A549 (cell line): ENCODE results near the gene ENO1. TPM values are rescaled to one million over a fixed set of nuclear protein-coding genes. Genes with fewer than 3 reads are reported as not detected.

Experiments used
- ATAC-seq, 2 experiments: fragments of 200-7000 bp in 1 of 2; fragments of >200 bp in 1 of 2; cut with Nextera tagmentation in 1 of 2; cut with Tn5 transposase in 1 of 2; 3 replicates each; pipeline versions ENCODE4 v1.8.0 to v1.9.1; 2018 to 2020; ENCODE audit warnings: mild to moderate bottlenecking in 1 of 2, moderate library complexity in 1 of 2
- CTCF ChIA-PET: fragments of 300-600 bp; sonication (Branson Sonifier 250); formaldehyde crosslinking; extraction: SDS; loops from one replicate; lab custom pipeline; 2021; ENCODE audit warnings: antibody characterized with exemption, inconsistent platforms; lab: Yijun Ruan, JAX
- POLR2A ChIA-PET: fragments of 350-600 bp; formaldehyde crosslinking; extraction: SDS; loops from one replicate; lab custom pipeline; 2021; ENCODE audit warnings: antibody characterized with exemption, inconsistent platforms; lab: Yijun Ruan, JAX
- DNase-seq, 2 experiments: peaks; one replicate each; pipeline versions ENCODE4 v3.0.0 to v3.0.0-alpha.2; 2011 to 2016; ENCODE audit warnings: low read depth in 1 of 2, low spot score in 1 of 2
- FAIRE-seq: peaks from 2 replicates; lab custom pipeline; 2011; peaks lifted over from hg19 to GRCh38; lab: Jason Lieb, UNC
- H3K27ac ChIP-seq, 2 experiments: fragments of >200 bp; sonication (Bioruptor Twin); formaldehyde crosslinking; 3 replicates each; pipeline ENCODE4 v1.5.1; 2016 to 2017
- H3K4me1 ChIP-seq: fragments of >200 bp; sonication (Bioruptor Twin); formaldehyde crosslinking; 3 replicates; pipeline ENCODE4 v1.6.1; 2016
- H3K4me2 ChIP-seq: fragments of >200 bp; sonication (Bioruptor Twin); formaldehyde crosslinking; 3 replicates; pipeline ENCODE4 v1.6.1; 2016
- H3K4me3 ChIP-seq: fragments of >200 bp; sonication (Bioruptor Twin); formaldehyde crosslinking; 3 replicates; pipeline ENCODE4 v1.5.1; 2016
- H3K9me3 ChIP-seq: fragments of >200 bp; sonication (Bioruptor Twin); formaldehyde crosslinking; 3 replicates; pipeline ENCODE4 v1.6.1; 2016
- CEBPB ChIP-seq, 2 experiments: fragments of >200 bp in 1 of 2; sonication (Bioruptor Twin) in 1 of 2; formaldehyde crosslinking in 1 of 2; IDR thresholded peaks; 2 replicates each; pipeline ENCODE4 v1.6.1; 2012 to 2016
- ESRRA ChIP-seq: fragments of 150-350 bp; IDR thresholded peaks from 2 replicates; pipeline ENCODE4 v1.6.1; 2014; ENCODE audit warnings: mild to moderate bottlenecking, low read length, borderline replicate concordance
- HOXB5 ChIP-seq: fragments of 250-450 bp; sonication (Bioruptor Pico); IDR thresholded peaks from 2 replicates; pipeline ENCODE4 v1.5.0; 2020; ENCODE audit warnings: mild to moderate bottlenecking, moderate library complexity
- JUN ChIP-seq, 2 experiments: fragments of >200 bp; sonication (Bioruptor Twin); formaldehyde crosslinking; IDR thresholded peaks; 2 replicates in 1 of 2; 3 replicates in 1 of 2; pipeline ENCODE4 v1.6.1; 2016 to 2017
- JUNB ChIP-seq: fragments of >200 bp; sonication (Bioruptor Twin); formaldehyde crosslinking; IDR thresholded peaks from 2 replicates; pipeline ENCODE4 v1.6.1; 2016
- POLR2AphosphoS2 ChIP-seq: conservative IDR thresholded peaks from 2 replicates; pipeline ENCODE4 v1.6.1; 2012; ENCODE audit warnings: low read length, improper control_type of control experiment, inconsistent platforms
- RAD21 ChIP-seq, 2 experiments: fragments of >200 bp in 1 of 2; sonication (Bioruptor Twin) in 1 of 2; formaldehyde crosslinking in 1 of 2; IDR thresholded peaks in 1 of 2; conservative IDR thresholded peaks in 1 of 2; 2 replicates in 1 of 2; 3 replicates in 1 of 2; pipeline ENCODE4 v1.6.1; 2012 to 2018; ENCODE audit warnings: inconsistent platforms in 1 of 2
- RARB ChIP-seq: fragments of 250-450 bp; sonication (Bioruptor Pico); IDR thresholded peaks from 2 replicates; pipeline ENCODE4 v1.8.0; 2021; ENCODE audit warnings: mild to moderate bottlenecking, moderate library complexity
- RNF2 ChIP-seq: fragments of 200-600 bp; sonication (generic); IDR thresholded peaks from 2 replicates; pipeline ENCODE4 v1.6.1; 2016; ENCODE audit warnings: low read depth, mild to moderate bottlenecking, antibody characterized with exemption, moderate library complexity, borderline replicate concordance
- SMC3 ChIP-seq: fragments of >200 bp; sonication (Bioruptor Twin); formaldehyde crosslinking; IDR thresholded peaks from 3 replicates; pipeline ENCODE4 v1.6.1; 2018; ENCODE audit warnings: inconsistent platforms
- ZFP36 ChIP-seq: fragments of 450-650 bp; IDR thresholded peaks from 2 replicates; pipeline ENCODE4 v1.6.1; 2014; ENCODE audit warnings: borderline replicate concordance; ENCODE audit not compliant: partially characterized antibody
- ZSCAN20 ChIP-seq: fragments of 250-450 bp; sonication (Bioruptor Pico); IDR thresholded peaks from 2 replicates; pipeline ENCODE4 v1.8.0; 2022; ENCODE audit warnings: mild to moderate bottlenecking, moderate library complexity
- WGBS: methylation state at CpG from one replicate; pipeline ENCODE4 v1.1.6; 2017; ENCODE audit errors: missing lambda C conversion rate; 5-methylcytosine and 5-hydroxymethylcytosine counted together
- polyA plus RNA-seq, 4 experiments: library from polyadenylated mRNA; depleted of rRNA in 3 of 4; stranded (reverse); fragments of >200 nt; fragmentation: RNase III in 1 of 4; extraction: RNeasy Plus Mini Kit Qiagen cat#74134 plus additional on column Dnase treatment in 1 of 4; gene quantifications; 2 replicates in 3 of 4; 3 replicates in 1 of 4; pipeline ENCODE4 v1.2.3, GENCODE V29; 2011 to 2017
- TF ChIP-seq, protein P1 (sequence below): fragments of >200 bp; sonication (Bioruptor Twin); formaldehyde crosslinking; IDR thresholded peaks from 3 replicates; pipeline ENCODE4 v1.5.1; 2016
- TF ChIP-seq, protein P2 (sequence below): IDR thresholded peaks from 2 replicates; pipeline ENCODE4 v1.6.1; 2012
- TF ChIP-seq, protein P3 (sequence below): fragments of >200 bp; sonication (Bioruptor Twin); formaldehyde crosslinking; IDR thresholded peaks from 3 replicates; pipeline ENCODE4 v1.6.1; 2016
- TF ChIP-seq, protein P4 (sequence below): fragments of 150-350 bp; IDR thresholded peaks from 2 replicates; pipeline ENCODE4 v1.6.1; 2014; ENCODE audit warnings: low read depth, mild to moderate bottlenecking, low read length
- TF ChIP-seq, protein P5 (sequence below): fragments of 250-450 bp; sonication (Bioruptor Pico); IDR thresholded peaks from 2 replicates; pipeline ENCODE4 v1.5.0; 2020; ENCODE audit warnings: low read depth, mild to moderate bottlenecking, moderate library complexity
- TF ChIP-seq, protein P6 (sequence below): fragments of 200-600 bp; sonication (generic); IDR thresholded peaks from 2 replicates; pipeline ENCODE4 v1.6.1; 2016; ENCODE audit warnings: antibody characterized with exemption, mild to moderate bottlenecking, moderate library complexity
- TF ChIP-seq, protein P7 (sequence below): fragments of 250-450 bp; sonication (Bioruptor Pico); IDR thresholded peaks from 2 replicates; pipeline ENCODE4 v1.5.0; 2021; ENCODE audit warnings: mild to moderate bottlenecking, moderate library complexity, borderline replicate concordance

The ENO1 gene
- polyA plus RNA-seq, 2 of the 4 experiments (the other 2 are of a cell fraction): 1,899 to 2,981 TPM

DNA sequence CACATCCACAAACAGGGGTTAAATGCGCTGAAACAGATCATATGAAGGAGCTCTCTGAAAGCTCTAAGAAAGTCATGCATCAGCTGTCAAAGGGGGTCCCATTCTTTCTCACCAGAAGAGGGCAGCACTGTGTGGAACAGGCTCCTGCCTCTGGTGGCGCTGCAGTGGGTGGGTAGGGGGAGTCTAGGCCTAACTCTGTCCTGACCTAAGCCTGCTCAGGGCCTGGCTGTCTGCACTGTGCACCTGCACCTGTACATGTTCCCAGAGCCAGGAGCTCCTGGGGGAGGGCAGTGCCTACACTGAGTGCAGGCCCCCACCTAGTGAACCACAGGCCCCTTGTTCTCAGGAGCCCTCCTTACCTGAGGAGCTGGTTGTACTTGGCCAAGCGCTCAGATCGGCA, 16.0 kb downstream of the ENO1 start:
- Histone ChIP-seq H3K4me1 (peaks cover 73% of the 10 kb centered on the region), H3K4me3 (no peak overlapping the region), H3K9me3 (no peaks in the 10 kb centered on the region), H3K4me2 (no peak overlapping the region), H3K27ac (no peak overlapping the region)
- FAIRE-seq: no peak
- peak in 1 of 2 experiments; percentile 50 for DNase-seq
- ChIA-PET POLR2A (interaction anchor here (0.8 kb wide), 1 partner anchor 11 kb away, joined by 5 read pairs; no protein-coding TSS in a partner anchor), CTCF (interaction anchor here (0.6 to 8.6 kb wide), 15 partner anchors 8 to 191 kb away, joined by 3 to 87 read pairs (median 6); no protein-coding TSS in a partner anchor)
- TF ChIP-seq HOXB5 (no peak), SMC3 (peak; percentile 19; the same call in 1 of the 3 replicates), RARB (CRISPR knock-in tag) (no peak), JUN (IDR thresholded peaks at IDR 0.05) (peak; percentile 3 to 23; a peak in 1 of 5 replicates), RAD21 (conservative IDR thresholded peaks at IDR 0.05 in 1 of 2, IDR thresholded peaks at IDR 0.05 in 1 of 2) (peak in 1 of 2 experiments; percentile 17; a peak in 2 of 5 replicates), JUNB (no peak)
- TF ChIP-seq, protein P1, sequence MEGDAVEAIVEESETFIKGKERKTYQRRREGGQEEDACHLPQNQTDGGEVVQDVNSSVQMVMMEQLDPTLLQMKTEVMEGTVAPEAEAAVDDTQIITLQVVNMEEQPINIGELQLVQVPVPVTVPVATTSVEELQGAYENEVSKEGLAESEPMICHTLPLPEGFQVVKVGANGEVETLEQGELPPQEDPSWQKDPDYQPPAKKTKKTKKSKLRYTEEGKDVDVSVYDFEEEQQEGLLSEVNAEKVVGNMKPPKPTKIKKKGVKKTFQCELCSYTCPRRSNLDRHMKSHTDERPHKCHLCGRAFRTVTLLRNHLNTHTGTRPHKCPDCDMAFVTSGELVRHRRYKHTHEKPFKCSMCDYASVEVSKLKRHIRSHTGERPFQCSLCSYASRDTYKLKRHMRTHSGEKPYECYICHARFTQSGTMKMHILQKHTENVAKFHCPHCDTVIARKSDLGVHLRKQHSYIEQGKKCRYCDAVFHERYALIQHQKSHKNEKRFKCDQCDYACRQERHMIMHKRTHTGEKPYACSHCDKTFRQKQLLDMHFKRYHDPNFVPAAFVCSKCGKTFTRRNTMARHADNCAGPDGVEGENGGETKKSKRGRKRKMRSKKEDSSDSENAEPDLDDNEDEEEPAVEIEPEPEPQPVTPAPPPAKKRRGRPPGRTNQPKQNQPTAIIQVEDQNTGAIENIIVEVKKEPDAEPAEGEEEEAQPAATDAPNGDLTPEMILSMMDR: peak; percentile 48
- 91% methylated on average over 4 of the region's 4 CpGs for WGBS
- ATAC-seq: peak; percentile 37 to 47; a peak in 5 of 6 replicates

DNA sequence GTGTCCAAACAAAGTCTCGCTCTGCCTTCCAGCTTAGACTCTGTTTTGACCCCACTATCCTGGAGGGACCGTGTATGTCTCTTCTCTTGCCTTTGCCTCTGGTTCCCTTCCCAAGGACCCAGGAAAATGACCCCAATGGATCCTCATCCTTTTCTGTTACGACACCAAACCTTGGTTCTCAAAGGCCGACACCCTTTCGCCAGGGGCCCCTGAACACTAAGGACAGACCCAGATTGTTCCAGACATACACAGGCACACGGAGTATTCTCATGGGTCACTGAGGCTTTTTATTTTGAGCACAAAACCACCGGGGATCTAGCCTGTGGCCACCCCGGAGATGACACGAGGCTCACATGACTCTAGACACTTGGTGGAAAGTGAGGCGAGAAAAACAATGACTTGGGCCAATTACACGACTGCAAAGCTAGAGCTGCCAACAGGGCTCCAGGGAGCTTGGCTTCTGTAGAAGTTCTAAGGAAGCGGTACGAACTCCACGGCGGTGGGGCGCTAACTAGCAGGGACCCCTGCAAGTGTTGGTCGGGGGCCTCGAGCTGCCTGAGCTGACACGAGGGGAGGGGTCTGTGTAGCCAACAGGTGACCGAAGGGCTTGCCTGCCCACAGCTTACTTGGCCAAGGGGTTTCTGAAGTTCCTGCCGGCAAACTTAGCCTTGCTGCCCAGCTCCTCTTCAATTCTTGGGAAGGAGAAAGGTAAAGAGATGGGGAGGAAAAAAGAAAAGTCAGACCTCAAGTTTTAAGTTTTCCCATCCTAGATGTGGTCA, 17.6 kb downstream of the ENO1 start:
- Histone ChIP-seq H3K4me1 (peaks cover 57% of the 10 kb centered on the region), H3K4me2 (no peak overlapping the region), H3K27ac (0 out of 6 replicates have a peak overlapping the region, but pooled peaks of 1 of the 2 experiments have one; percentile 17), H3K4me3 (no peak overlapping the region)
- CTCF ChIA-PET: interaction anchor here (0.6 to 8.6 kb wide), 9 partner anchors 10 to 239 kb away, joined by 3 to 87 read pairs (median 6); no protein-coding TSS in a partner anchor
- 90% methylated on average over 21 of the region's 21 CpGs for WGBS
- FAIRE-seq: no peak
- TF ChIP-seq JUNB (no peak), ESRRA (no peak), RARB (CRISPR knock-in tag) (no peak), RNF2 (no peak), CEBPB (IDR thresholded peaks at IDR 0.05) (no peak), POLR2AphosphoS2 (no peak), ZFP36 (no peak), ZSCAN20 (no peak)
- TF ChIP-seq, protein P2, sequence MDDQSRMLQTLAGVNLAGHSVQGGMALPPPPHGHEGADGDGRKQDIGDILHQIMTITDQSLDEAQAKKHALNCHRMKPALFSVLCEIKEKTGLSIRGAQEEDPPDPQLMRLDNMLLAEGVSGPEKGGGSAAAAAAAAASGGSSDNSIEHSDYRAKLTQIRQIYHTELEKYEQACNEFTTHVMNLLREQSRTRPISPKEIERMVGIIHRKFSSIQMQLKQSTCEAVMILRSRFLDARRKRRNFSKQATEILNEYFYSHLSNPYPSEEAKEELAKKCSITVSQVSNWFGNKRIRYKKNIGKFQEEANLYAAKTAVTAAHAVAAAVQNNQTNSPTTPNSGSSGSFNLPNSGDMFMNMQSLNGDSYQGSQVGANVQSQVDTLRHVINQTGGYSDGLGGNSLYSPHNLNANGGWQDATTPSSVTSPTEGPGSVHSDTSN: no peak
- TF ChIP-seq, protein P3, sequence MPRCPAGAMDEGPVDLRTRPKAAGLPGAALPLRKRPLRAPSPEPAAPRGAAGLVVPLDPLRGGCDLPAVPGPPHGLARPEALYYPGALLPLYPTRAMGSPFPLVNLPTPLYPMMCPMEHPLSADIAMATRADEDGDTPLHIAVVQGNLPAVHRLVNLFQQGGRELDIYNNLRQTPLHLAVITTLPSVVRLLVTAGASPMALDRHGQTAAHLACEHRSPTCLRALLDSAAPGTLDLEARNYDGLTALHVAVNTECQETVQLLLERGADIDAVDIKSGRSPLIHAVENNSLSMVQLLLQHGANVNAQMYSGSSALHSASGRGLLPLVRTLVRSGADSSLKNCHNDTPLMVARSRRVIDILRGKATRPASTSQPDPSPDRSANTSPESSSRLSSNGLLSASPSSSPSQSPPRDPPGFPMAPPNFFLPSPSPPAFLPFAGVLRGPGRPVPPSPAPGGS: no peak
- TF ChIP-seq, protein P4, sequence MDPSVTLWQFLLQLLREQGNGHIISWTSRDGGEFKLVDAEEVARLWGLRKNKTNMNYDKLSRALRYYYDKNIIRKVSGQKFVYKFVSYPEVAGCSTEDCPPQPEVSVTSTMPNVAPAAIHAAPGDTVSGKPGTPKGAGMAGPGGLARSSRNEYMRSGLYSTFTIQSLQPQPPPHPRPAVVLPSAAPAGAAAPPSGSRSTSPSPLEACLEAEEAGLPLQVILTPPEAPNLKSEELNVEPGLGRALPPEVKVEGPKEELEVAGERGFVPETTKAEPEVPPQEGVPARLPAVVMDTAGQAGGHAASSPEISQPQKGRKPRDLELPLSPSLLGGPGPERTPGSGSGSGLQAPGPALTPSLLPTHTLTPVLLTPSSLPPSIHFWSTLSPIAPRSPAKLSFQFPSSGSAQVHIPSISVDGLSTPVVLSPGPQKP: no peak
- TF ChIP-seq, protein P5, sequence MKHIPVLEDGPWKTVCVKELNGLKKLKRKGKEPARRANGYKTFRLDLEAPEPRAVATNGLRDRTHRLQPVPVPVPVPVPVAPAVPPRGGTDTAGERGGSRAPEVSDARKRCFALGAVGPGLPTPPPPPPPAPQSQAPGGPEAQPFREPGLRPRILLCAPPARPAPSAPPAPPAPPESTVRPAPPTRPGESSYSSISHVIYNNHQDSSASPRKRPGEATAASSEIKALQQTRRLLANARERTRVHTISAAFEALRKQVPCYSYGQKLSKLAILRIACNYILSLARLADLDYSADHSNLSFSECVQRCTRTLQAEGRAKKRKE (CRISPR knock-in tag): no peak
- TF ChIP-seq, protein P6, sequence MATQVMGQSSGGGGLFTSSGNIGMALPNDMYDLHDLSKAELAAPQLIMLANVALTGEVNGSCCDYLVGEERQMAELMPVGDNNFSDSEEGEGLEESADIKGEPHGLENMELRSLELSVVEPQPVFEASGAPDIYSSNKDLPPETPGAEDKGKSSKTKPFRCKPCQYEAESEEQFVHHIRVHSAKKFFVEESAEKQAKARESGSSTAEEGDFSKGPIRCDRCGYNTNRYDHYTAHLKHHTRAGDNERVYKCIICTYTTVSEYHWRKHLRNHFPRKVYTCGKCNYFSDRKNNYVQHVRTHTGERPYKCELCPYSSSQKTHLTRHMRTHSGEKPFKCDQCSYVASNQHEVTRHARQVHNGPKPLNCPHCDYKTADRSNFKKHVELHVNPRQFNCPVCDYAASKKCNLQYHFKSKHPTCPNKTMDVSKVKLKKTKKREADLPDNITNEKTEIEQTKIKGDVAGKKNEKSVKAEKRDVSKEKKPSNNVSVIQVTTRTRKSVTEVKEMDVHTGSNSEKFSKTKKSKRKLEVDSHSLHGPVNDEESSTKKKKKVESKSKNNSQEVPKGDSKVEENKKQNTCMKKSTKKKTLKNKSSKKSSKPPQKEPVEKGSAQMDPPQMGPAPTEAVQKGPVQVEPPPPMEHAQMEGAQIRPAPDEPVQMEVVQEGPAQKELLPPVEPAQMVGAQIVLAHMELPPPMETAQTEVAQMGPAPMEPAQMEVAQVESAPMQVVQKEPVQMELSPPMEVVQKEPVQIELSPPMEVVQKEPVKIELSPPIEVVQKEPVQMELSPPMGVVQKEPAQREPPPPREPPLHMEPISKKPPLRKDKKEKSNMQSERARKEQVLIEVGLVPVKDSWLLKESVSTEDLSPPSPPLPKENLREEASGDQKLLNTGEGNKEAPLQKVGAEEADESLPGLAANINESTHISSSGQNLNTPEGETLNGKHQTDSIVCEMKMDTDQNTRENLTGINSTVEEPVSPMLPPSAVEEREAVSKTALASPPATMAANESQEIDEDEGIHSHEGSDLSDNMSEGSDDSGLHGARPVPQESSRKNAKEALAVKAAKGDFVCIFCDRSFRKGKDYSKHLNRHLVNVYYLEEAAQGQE: no peak
- TF ChIP-seq, protein P7, sequence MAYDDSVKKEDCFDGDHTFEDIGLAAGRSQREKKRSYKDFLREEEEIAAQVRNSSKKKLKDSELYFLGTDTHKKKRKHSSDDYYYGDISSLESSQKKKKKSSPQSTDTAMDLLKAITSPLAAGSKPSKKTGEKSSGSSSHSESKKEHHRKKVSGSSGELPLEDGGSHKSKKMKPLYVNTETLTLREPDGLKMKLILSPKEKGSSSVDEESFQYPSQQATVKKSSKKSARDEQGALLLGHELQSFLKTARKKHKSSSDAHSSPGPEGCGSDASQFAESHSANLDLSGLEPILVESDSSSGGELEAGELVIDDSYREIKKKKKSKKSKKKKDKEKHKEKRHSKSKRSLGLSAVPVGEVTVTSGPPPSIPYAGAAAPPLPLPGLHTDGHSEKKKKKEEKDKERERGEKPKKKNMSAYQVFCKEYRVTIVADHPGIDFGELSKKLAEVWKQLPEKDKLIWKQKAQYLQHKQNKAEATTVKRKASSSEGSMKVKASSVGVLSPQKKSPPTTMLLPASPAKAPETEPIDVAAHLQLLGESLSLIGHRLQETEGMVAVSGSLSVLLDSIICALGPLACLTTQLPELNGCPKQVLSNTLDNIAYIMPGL (CRISPR knock-in tag): no peak
- TF ChIP-seq, all 56 proteins: peak for 0
- POLR2A ChIA-PET: interaction anchor here (2.7 kb wide), 1 partner anchor 18 kb away, joined by 12 read pairs; the partner anchor contains the start of gene ENO1
- DNase-seq (no peak), ATAC-seq (no peak)
- no peaks in the 10 kb centered on the region for H3K9me3 ChIP-seq
